AG04450 (cell line): Measurements from ENCODE around the gene IL9R. TPM values are rescaled to one million over a fixed set of nuclear protein-coding genes. Genes with fewer than 3 reads are reported as not detected.
A peak's percentile ranks its signal among the peaks of the same experiment; 100 is the strongest.
"Not testable (repeated sequence)": the region's sequence is repeated elsewhere in the genome, so short reads cannot be mapped to it uniquely, and the experiment has no call there.

Source experiments
- CTCF ChIA-PET: fragments of 300-600, 350-600 bp; formaldehyde crosslinking; extraction: SDS; loops from one replicate; lab custom pipeline; 2022; ENCODE audit warnings: antibody characterized with exemption, inconsistent platforms; lab: Charles Lee
- POLR2A ChIA-PET: fragments of 350-600 bp; formaldehyde crosslinking; extraction: SDS; loops from one replicate; lab custom pipeline; 2021; ENCODE audit warnings: antibody characterized with exemption, inconsistent platforms; lab: Yijun Ruan, JAX
- DNase-seq: peaks from one replicate; pipeline ENCODE4 v3.0.0-alpha.2; 2011; ENCODE audit warnings: low read depth, low spot score
- H3K27ac ChIP-seq: one replicate; pipeline ENCODE4 v1.5.1; 2012; ENCODE audit warnings: low read depth, low read length, control low read depth
- H3K27me3 ChIP-seq: one replicate; pipeline ENCODE4 v1.6.0; 2012; ENCODE audit warnings: low read length; ENCODE audit not compliant: control insufficient read depth, insufficient read depth
- H3K4me3 ChIP-seq: 2 replicates; pipeline ENCODE4 v1.5.1; 2011; ENCODE audit warnings: mild to moderate bottlenecking, low read depth, low read length, control low read depth
- H3K9me3 ChIP-seq: 2 replicates; pipeline ENCODE4 v1.5.1; 2012; ENCODE audit warnings: low read length; ENCODE audit not compliant: control insufficient read depth, insufficient read depth
- polyA plus RNA-seq: library from polyadenylated mRNA; depleted of rRNA; stranded (reverse); fragments of >200 nt; gene quantifications from 2 replicates; pipeline ENCODE4 v1.2.3, GENCODE V29; 2011
- TF ChIP-seq, protein P1 (sequence below): IDR thresholded peaks from 2 replicates; pipeline ENCODE4 v1.5.1; 2011; ENCODE audit warnings: low read depth, low read length, control low read depth, inconsistent platforms

Gene IL9R
- polyA plus RNA-seq, 1 experiment, result not detected

DNA sequence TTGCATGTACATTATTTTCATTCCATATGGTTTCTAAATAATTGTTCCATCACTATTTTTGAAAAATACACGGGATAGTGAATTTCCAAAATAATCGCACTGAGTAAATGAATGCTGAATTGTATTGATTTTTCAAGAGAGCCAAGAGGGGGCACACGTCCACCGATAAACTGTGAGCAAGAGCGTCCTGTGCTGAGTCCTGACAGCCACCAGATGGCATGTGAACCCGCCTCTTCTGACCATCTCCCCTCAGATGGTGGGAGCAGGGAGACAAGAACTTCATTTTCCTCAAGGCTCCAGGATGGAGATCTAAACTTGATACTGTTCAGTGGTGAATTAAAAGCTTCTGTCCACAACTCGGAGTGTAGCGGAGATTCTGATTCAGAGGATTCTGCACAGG, 30.6 kb upstream of the IL9R start:
- CTCF ChIA-PET, result no interaction called here
- no peak overlapping the region for H3K4me3 ChIP-seq

DNA sequence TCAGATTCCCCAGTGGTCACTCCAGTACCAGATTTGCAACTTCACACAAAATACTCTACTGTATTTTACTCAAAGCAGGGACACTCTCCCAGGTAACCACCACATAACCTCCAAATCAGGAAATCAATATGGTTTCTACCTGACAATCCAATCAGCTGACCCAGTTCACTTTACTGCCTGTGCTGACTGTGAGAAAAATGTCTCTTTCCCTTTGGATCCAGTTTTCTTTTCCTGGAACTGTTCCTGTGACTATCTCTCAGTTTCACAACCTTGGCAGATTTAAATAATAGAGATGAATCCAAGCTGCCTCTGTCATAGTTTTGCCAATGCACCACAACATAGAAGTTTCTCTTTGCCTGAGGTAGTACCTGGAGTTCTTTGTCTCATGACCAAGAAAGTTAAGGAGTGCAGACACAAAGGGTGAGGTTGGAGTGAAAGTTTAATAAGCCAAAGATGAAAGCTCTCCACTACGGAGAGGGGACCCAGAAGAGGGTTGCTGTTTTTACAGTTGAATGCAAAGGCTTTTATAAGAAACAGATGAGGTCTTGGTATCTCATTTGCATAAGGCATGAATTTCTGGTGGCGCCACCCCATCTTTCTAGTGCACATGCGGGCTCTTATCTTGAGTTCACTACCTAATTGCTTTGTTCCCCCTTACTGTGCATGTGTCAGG, 29.7 kb upstream of the IL9R start:
- H3K9me3 ChIP-seq, result peaks cover 3% of the 10 kb centered on the region; the same call in 1 of the 2 replicates
- no peak for DNase-seq
- TF ChIP-seq, protein P1, sequence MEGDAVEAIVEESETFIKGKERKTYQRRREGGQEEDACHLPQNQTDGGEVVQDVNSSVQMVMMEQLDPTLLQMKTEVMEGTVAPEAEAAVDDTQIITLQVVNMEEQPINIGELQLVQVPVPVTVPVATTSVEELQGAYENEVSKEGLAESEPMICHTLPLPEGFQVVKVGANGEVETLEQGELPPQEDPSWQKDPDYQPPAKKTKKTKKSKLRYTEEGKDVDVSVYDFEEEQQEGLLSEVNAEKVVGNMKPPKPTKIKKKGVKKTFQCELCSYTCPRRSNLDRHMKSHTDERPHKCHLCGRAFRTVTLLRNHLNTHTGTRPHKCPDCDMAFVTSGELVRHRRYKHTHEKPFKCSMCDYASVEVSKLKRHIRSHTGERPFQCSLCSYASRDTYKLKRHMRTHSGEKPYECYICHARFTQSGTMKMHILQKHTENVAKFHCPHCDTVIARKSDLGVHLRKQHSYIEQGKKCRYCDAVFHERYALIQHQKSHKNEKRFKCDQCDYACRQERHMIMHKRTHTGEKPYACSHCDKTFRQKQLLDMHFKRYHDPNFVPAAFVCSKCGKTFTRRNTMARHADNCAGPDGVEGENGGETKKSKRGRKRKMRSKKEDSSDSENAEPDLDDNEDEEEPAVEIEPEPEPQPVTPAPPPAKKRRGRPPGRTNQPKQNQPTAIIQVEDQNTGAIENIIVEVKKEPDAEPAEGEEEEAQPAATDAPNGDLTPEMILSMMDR, result no peak
- ChIA-PET CTCF (no interaction called here), POLR2A (no interaction called here)
- H3K27ac ChIP-seq, result no peak overlapping the region
- H3K4me3 ChIP-seq, result no peak overlapping the region
- H3K27me3 ChIP-seq, result no peaks in the 10 kb centered on the region

More for the DNA sequence above, 30.6 kb upstream of the IL9R start:
- H3K27me3 ChIP-seq, result no peaks in the 10 kb centered on the region
- DNase-seq, result no peak
- TF ChIP-seq, protein P1, result peak; percentile 17; the same call in 1 of the 2 replicates
- POLR2A ChIA-PET, result no interaction called here
- peaks cover 3% of the 10 kb centered on the region; the same call in 1 of the 2 replicates for H3K9me3 ChIP-seq
- H3K27ac ChIP-seq, result no peak overlapping the region

DNA sequence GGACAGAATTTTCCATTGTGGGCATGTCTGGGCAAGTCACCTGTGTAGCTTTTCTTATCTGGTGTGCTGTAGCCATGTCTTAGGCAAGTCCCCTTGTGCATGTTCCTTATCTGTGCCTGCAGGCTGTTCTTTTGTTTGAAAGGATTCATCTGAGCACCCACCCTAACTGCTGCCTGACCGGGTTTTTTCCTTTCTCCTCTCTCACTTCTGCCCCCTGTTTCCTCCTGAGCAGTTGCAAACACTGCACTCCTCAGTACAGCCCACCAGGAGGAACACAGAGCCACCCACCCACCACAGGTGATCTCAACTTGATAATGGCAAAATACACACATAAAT, 29.2 kb upstream of the IL9R start:
- Histone ChIP-seq H3K27me3 (no peaks in the 10 kb centered on the region), H3K27ac (no peak overlapping the region), H3K4me3 (no peak overlapping the region), H3K9me3 (peaks cover 3% of the 10 kb centered on the region; the same call in 1 of the 2 replicates)
- no peak for DNase-seq
- ChIA-PET CTCF (no interaction called here), POLR2A (no interaction called here)
- TF ChIP-seq, protein P1, result no peak

DNA sequence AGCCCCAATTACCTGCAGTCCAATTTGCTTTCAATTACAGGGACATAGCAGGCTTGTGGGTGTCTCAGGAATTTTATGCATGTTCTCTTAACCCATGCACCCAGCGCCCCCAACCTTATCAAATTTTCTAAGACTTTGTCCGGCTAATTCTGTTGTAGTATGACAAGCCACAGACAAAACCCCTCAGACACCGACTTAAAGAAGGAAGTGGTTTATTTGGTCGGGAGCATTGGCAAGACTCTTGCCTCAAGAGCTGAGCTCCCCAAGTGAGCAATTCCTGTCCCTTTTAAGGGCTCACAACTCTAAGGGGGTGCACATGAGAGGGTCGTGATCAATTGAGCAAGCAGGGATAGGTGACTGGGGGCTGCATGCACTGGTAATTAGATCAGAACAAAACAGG, 28.7 kb upstream of the IL9R start:
- ChIA-PET CTCF (no interaction called here), POLR2A (no interaction called here)
- H3K9me3 ChIP-seq, result peaks cover 3% of the 10 kb centered on the region; the same call in 1 of the 2 replicates
- DNase-seq, result no peak
- no peaks in the 10 kb centered on the region for H3K27me3 ChIP-seq
- no peak overlapping the region for H3K27ac ChIP-seq
- TF ChIP-seq, protein P1, result no peak
- H3K4me3 ChIP-seq, result no peak overlapping the region

DNA sequence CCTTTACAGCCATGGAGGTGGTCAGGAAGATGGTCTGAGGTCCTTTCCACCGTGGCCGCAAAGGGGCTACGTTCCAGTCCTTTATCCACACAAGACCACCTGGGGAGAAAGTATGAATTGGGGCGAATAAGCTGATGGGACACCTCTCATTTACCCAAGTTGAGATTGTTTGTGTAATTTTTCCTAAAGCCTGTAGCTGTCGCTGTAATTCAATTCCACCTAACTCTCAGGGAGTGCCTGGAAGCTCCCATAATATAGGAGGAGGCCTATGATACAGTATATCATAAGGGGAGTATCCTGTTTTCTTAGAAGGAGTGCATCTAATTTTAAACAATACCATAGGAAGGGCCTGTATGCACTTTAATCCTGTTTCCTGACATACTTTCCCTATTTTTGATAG, 25.8 kb upstream of the IL9R start:
- DNase-seq, POLR2A ChIA-PET, H3K9me3 ChIP-seq, H3K4me3 ChIP-seq, CTCF ChIA-PET, H3K27me3 ChIP-seq, H3K27ac ChIP-seq: not testable (repeated sequence)

DNA sequence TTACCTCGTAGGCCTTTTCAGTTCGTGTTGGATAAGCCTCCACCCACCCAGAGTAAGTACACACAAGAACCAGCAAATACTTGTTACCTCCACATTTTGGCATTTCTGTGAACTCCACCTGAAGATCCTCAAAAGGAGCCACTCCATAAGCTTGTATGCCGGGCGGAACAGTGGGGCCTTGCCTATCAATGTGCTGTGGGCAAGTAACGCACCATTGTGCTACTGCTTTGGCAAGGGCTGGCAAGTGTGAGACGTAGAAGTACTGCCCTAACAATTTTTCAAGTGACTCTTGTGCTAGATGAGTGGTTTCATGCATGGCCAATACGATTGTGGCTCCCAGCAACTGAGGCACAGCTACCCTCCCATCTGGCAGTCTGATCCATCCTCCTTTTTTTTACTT, 25.3 kb upstream of the IL9R start:
- POLR2A ChIA-PET, H3K27me3 ChIP-seq, CTCF ChIA-PET, DNase-seq, H3K9me3 ChIP-seq, H3K4me3 ChIP-seq, H3K27ac ChIP-seq: not testable (repeated sequence)
